ENCODE data around the gene CDC14A. TPM values are rescaled to one million over a fixed set of nuclear protein-coding genes. Genes with fewer than 3 reads are reported as not detected.

The CDC14A gene
- total RNA-seq, 4 donors from 2014 or later: 6.6 to 12.2 (median 7.4) TPM

- intact Hi-C loops (cut with DNase I): no loop called here
Observed at GRCh38 chr1:100476735-100477290, 124.5 kb downstream of the CDC14A start.

GRCh38 chr1:100478816-100479215 lies 126.5 kb downstream of the CDC14A start:
- H3K27ac ChIP-seq (replicated peaks in 1 of 4): no peak overlapping the region
- WGBS: 88% methylated on average over 1 of the region's 1 CpG
- H3K9me3 ChIP-seq: no peaks in the 10 kb centered on the region
- peaks cover 0 to 7% (median 0%) of the 10 kb centered on the region in 4 donors for H3K36me3 ChIP-seq
- no peak overlapping the region for H3K4me3 ChIP-seq
- H3K27me3 ChIP-seq: no peaks in the 10 kb centered on the region
- intact Hi-C loops (cut with DNase I): no loop called here
- no peak for DNase-seq (ENCODE audit: extremely low spot score)
- TF ChIP-seq POLR2A (IDR thresholded peaks at IDR 0.05; ENCODE audit: low read depth) (no peak), EP300 (IDR thresholded peaks at IDR 0.05) (no peak), POLR2AphosphoS5 (IDR thresholded peaks at IDR 0.05) (no peak)
- peaks cover 0 to 3% (median 0%) of the 10 kb centered on the region in 4 donors for H3K4me1 ChIP-seq

More at GRCh38 chr1:100476735-100477290, 124.5 kb downstream of the CDC14A start:
- WGBS: 92% methylated on average over 4 of the region's 4 CpGs
- no peak overlapping the region for H3K27ac ChIP-seq (replicated peaks in 1 of 4)
- H3K9me3 ChIP-seq: no peaks in the 10 kb centered on the region
- no peaks in the 10 kb centered on the region for H3K27me3 ChIP-seq
- TF ChIP-seq EP300 (IDR thresholded peaks at IDR 0.05): no peak
- no peak for TF ChIP-seq POLR2AphosphoS5 (IDR thresholded peaks at IDR 0.05)
- TF ChIP-seq CTCF (IDR thresholded peaks at IDR 0.05): no peak
- no peak for TF ChIP-seq POLR2A (IDR thresholded peaks at IDR 0.05; ENCODE audit: low read depth)
- no peak overlapping the region for H3K4me3 ChIP-seq
- no peak for DNase-seq (ENCODE audit: extremely low spot score)
- peaks cover 0 to 3% (median 0%) of the 10 kb centered on the region in 4 donors for H3K4me1 ChIP-seq
- H3K36me3 ChIP-seq: peaks cover 0 to 3% (median under 1%) of the 10 kb centered on the region in 4 donors

GRCh38 chr1:100479620-100480338 lies 127.5 kb downstream of the CDC14A start:
- H3K27me3 ChIP-seq: no peaks in the 10 kb centered on the region
- peaks cover 0 to under 1% (median 0%) of the 10 kb centered on the region in 4 donors for H3K4me1 ChIP-seq
- H3K36me3 ChIP-seq: peaks cover 0 to 7% (median under 1%) of the 10 kb centered on the region in 4 donors
- H3K27ac ChIP-seq (replicated peaks in 1 of 4): no peak overlapping the region
- WGBS: 91% methylated on average over 1 of the region's 1 CpG
- intact Hi-C loops (cut with DNase I): no loop called here
- no peak for DNase-seq (ENCODE audit: extremely low spot score)
- no peak overlapping the region for H3K4me3 ChIP-seq
- TF ChIP-seq POLR2AphosphoS5 (IDR thresholded peaks at IDR 0.05): no peak
- TF ChIP-seq POLR2A (IDR thresholded peaks at IDR 0.05; ENCODE audit: low read depth): no peak
- TF ChIP-seq CTCF (IDR thresholded peaks at IDR 0.05): no peak
- no peak for TF ChIP-seq EP300 (IDR thresholded peaks at IDR 0.05)
- no peaks in the 10 kb centered on the region for H3K9me3 ChIP-seq

GRCh38 chr1:100481303-100481702 lies 129.0 kb downstream of the CDC14A start:
- Histone ChIP-seq H3K36me3 (peaks cover 0 to 15% (median 6%) of the 10 kb centered on the region in 4 donors), H3K27ac (replicated peaks in 1 of 4) (no peak overlapping the region), H3K9me3 (no peaks in the 10 kb centered on the region), H3K4me3 (no peak overlapping the region), H3K27me3 (no peaks in the 10 kb centered on the region), H3K4me1 (no peaks in the 10 kb centered on the region)
- no peak for DNase-seq (ENCODE audit: extremely low spot score)
- intact Hi-C loops (cut with DNase I): no loop called here
- TF ChIP-seq POLR2A (IDR thresholded peaks at IDR 0.05; ENCODE audit: low read depth) (no peak), CTCF (IDR thresholded peaks at IDR 0.05) (no peak), POLR2AphosphoS5 (IDR thresholded peaks at IDR 0.05) (no peak), EP300 (IDR thresholded peaks at IDR 0.05) (no peak)
- WGBS: 66% methylated on average over 2 of the region's 2 CpGs

GRCh38 chr1:100482167-100482566 lies 129.9 kb downstream of the CDC14A start:
- TF ChIP-seq CTCF (IDR thresholded peaks at IDR 0.05): no peak
- no peak for TF ChIP-seq POLR2A (IDR thresholded peaks at IDR 0.05; ENCODE audit: low read depth)
- TF ChIP-seq EP300 (IDR thresholded peaks at IDR 0.05): no peak
- no peak for TF ChIP-seq POLR2AphosphoS5 (IDR thresholded peaks at IDR 0.05)
- intact Hi-C loops (cut with DNase I): no loop called here
- no peaks in the 10 kb centered on the region for H3K9me3 ChIP-seq
- H3K4me1 ChIP-seq: no peaks in the 10 kb centered on the region
- DNase-seq (ENCODE audit: extremely low spot score): no peak
- peaks cover 0 to 15% (median 6%) of the 10 kb centered on the region in 4 donors for H3K36me3 ChIP-seq
- no peak overlapping the region for H3K4me3 ChIP-seq
- no peak overlapping the region for H3K27ac ChIP-seq (replicated peaks in 1 of 4)
- H3K27me3 ChIP-seq: no peaks in the 10 kb centered on the region
